CD4-positive, alpha-beta T cell treated with Interleukin-15 for 4 hours (primary cell): ENCODE results near the gene PAN3.
"Not testable (repeated sequence)": the region's sequence is repeated elsewhere in the genome, so short reads cannot be mapped to it uniquely, and the experiment has no call there.

Source experiments
- DNase-seq: peaks from one replicate; pipeline ENCODE4 v3.0.0-alpha.2; 2020; ENCODE audit warnings: low spot score

PAN3 gene

DNA sequence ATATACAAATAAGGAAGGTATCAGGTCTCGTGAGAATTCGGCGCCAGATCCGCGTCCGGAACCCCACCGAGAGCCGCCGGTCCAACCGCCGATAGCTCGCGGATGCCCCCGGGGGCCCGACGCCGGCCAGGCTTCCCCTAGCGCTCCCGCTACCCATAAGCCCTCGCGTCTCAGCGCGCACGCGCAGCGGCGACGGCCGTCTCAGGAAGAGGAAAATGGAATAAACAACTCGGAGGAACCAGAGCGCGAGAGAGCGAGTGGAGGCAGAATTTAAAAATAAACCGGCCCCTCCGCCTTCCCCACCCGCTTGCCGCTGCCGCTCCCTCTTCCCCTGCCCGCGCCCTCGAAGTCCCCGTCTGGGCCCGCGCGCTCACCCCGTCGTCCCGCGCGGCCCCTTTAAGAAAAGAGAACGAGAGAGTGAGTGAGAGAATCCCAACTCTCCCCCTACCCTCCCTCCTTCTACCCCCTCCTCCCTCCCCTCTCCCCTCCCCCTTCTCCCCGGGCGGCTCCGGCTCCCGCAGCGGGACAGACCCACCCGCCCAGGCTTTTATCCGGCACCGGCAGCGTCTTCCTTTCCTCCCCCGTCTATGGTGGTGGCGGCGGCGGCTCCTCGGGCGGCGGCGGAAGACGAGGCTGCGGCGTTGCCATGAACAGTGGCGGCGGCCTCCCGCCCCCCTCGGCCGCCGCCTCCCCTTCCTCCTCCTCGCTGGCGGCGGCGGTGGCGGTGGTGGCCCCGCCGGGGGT, at the start of gene PAN3:
Gene PAN3 (plus strand): TSS at position 534 of the 744 bp plus-strand sequence. CDS start 113 bp downstream, at position 647.
- peak; percentile 92 for DNase-seq

GRCh38 chr13:28089065-28089464, 49.3 kb upstream of the PAN3 start:
- DNase-seq = no peak

DNA sequence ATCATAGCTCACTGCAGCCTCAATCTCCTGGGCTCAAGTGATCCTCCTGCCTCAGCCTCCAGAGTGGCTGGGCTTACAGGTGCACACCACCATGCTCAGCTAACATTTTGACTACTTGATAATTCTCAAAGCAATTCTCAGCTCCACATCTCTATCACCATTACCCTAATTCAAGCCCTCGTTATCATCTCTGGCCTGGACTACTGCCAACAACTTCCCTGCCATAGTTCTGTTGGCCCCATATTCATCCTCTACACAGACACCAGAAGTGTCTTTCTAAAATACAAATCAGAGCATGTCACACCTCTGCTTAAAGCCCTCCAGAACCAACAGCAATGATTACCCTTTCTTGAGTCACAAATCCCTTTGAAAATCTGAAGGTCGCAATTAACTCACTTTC, 45.9 kb upstream of the PAN3 start:
- DNase-seq = no peak

GRCh38 chr13:28093881-28094280, 44.5 kb upstream of the PAN3 start:
- no peak for DNase-seq

GRCh38 chr13:28094306-28094705, 44.0 kb upstream of the PAN3 start:
- no peak for DNase-seq

DNA sequence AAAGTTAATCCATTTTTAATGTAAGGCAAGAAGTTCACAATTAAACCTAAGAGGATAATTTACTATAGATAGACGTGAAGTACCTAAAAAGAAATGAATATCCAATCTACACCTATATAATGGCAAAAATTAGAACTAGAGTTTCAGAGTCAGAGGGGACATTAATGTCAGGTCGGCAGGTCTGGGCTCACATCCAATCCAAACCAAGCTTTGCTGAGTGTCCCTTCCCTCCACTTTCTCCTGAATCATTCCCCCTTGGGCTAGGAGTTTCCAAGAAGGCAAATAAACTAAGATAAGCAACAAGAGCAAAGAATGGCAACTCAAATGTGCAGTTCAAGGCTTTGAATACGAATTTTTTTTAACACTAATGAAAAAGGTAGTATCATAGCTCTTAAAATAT, 40.8 kb upstream of the PAN3 start:
- no peak for DNase-seq

GRCh38 chr13:28099396-28100149, 38.8 kb upstream of the PAN3 start:
- DNase-seq = no peak

DNA sequence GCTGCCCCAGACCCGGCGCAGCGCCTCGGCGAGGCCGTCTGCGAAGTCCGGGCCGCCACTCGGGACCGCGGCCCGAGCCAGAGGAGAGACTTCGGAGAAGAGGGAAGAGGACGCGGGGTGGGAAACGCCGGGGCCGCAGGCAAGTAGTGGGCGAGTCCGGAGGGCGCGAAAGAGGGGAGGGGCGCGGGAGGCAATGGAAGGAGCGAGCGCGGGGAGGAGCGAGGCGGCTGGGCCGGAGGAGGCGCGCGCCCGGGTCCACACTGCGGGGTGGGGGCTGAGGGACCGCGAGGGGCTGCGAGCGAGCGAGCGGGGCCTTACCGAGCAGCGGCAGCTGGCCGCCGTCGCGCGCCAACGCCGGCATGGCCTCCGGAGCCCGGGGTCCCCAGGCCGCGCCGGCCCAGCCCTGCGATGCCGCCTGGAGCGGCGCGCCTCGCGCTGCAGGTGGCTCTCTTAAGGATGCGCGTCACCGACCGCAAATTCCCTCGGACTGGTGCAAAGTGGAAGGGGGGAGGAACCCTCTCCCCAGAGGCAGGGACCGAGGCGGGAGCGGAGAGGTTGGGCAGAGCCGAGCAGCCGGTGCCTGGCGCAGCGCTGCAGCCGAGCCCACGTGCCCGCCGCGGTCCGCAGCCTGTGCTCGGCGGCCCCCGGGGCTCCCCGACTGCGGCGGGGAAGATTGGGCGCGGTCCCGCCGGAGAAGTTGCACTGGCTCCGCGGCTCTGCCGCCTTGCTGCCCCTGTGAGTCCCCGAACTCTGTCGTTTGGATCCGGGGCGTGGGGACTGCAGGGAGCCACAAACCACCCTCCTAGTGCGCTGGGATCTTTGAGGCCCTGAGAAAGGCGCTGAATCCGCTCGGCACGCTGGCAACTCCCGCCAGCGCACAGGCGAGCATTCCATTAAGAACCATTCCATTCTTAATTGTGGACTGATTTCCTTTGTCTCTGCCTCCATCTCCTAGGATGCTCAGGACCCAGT, 37.9 kb upstream of the PAN3 start, which contains the start of gene FLT3:
Gene FLT3 (minus strand): TSS at position 427 of the 972 bp plus-strand sequence. CDS start 66 bp downstream, at position 361.
- DNase-seq = peak; percentile 6

DNA sequence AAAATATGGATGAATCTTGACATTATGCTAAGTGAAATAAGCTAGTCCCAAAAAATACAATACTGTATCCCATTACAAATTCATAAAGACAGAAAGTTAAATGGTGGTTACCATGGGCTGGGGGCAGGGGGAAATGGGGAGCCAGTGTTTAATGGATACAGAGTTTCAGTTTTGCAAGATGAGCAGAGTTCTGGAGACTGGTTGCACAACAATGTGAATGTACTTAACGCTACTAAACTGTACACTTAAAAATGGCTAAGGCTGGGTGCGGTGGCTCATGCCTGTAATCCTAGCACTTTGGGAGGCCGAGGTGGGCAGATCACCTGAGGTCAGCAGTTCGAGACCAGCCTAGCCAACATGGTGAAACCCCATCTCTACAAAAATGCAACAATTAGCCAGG, 36.5 kb upstream of the PAN3 start:
- not testable (repeated sequence) for DNase-seq

DNA sequence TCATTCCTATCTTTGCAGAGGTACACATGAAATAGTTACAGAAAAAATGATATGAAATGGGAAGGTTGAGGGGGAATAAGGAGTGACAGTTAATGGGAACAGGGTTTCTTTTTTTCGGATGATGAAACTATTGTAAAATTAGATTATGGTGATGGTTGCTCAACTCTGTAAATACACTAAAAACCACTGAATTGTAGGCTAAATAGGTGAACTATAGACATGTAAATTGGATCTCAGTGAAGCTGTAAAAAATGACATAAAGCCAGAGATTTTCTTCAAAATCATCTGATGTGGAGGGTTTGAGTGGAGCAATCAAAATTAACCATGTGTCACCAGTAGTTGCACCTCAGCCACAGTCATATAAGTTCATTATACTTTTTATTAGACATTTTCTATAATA, 31.4 kb upstream of the PAN3 start:
- no peak for DNase-seq

DNA sequence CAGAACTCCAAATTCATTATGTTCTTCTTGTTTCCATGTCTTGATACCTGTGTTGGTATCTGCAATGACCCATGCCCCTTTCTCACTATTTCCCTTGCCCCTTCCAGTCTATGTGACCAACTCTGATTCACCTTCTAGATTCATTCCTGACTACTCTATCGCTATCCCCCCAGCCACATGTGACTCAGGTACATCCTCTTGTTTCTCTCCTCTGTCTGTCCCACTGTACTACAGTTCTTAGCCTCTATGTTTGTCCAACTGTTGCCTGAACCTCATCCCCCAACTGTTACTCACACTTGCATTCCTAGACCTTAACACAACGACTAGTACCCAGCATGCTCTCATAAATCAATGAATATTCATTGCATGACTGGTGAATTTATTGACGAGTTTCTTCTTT, 27.9 kb upstream of the PAN3 start:
- no peak for DNase-seq

DNA sequence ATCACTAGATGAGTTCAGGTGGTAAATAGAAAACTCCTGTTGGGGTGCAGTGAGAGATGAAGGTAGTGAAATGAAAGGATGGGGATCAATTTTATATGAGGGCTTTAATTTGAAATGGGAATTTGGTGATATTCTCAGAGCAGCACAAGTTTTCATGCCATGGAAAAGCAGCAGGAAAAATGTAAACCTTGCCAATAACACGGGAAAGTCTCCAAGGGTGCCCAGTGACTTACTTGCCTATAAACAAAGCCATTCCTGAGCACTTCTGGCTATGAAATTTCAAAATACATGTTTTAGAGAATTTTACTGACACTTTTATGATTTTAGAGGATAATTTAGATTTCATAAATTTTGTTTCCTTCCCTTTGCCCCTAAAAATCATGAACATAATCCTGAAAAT, 21.6 kb upstream of the PAN3 start:
- no peak for DNase-seq

- no peak for DNase-seq
Observed at GRCh38 chr13:28117689-28118377, 20.5 kb upstream of the PAN3 start.

DNA sequence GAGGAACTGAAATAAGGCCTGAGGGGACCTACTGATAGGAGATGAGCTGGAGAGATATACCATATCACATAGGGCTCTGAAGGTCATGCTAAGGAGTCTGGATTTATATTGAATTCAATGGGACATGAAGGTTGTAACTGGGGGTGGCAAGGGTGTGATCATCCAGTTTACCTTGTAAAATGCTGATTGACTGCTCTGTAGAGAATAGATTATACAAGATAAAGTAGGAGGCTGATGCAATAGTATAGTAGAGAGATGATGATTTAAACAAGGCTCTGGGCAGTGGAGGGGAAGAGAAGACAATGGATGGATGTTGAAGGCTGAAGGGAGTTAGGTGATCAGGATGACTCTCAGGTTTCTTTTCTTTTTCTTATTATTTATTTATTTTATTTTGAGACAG, 18.0 kb upstream of the PAN3 start:
- DNase-seq = no peak

DNA sequence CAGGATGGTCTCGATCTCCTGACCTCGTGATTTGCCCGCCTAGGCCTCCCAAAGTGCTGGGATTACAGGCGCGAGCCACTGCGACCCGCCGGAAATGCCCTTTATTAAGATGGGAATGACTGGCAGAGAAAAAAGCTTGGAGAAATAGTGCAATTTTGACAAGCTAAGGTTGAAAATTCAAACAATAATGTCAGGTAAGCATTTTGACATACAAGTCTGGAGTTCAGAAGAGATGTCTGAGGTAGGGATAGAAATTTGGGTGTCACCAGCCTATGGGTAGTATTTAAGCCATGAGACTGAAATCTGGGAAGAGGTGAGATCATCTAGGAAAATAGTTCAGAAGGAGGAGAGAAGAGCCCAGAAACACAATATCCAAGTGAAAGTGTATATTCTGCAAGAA, 17.1 kb upstream of the PAN3 start:
- DNase-seq = no peak

DNA sequence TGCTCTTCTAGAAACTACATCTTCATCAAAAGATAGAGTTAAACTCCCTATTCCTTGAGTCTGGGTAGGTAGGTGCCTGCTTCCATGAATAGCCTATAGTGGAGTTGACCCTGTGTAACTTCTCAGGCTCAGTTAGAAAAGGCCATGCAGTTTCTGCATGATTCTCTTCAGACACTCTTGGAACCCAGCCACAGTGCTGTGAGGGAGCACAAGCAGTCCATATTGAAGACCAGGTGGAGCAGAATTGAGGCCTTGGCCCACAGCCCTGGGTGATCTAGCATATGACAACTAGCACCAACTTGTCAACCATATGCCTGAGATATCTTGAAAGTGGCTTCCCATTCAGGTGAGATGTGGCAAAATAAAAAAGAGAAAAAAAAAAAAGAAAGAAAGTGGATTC, 10.3 kb upstream of the PAN3 start:
- no peak for DNase-seq

DNA sequence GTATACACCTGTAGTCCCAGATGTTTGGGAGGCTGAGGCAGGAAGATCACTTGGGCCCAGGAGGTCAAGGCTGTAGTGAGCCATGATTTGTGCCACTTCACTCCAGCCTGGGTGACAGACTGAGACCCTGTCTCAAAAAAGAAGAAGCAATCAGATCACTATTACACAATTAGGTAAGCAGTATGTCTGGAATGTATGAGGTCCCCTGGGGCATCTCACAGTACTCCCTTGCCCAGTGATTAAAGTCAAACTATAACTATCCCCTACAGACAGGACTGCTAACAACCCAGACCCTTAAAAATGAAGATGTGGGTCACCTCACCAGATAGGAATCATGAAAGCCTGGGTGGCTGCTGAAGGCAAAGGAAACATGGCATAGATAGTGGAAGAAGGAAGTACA, 9.4 kb upstream of the PAN3 start:
- no peak for DNase-seq

GRCh38 chr13:28129911-28130693, 8.2 kb upstream of the PAN3 start:
- DNase-seq = no peak

GRCh38 chr13:28131646-28132045, 6.7 kb upstream of the PAN3 start:
- no peak for DNase-seq

GRCh38 chr13:28136916-28137315, 1.4 kb upstream of the PAN3 start:
- peak; percentile 23 for DNase-seq

GRCh38 chr13:28137596-28137995, 749 bp upstream of the PAN3 start:
- DNase-seq = no peak
